Measurements from ENCODE around the gene TSACC.
A peak's percentile ranks its signal among the peaks of the same experiment; 100 is the strongest.

The TSACC gene

DNA sequence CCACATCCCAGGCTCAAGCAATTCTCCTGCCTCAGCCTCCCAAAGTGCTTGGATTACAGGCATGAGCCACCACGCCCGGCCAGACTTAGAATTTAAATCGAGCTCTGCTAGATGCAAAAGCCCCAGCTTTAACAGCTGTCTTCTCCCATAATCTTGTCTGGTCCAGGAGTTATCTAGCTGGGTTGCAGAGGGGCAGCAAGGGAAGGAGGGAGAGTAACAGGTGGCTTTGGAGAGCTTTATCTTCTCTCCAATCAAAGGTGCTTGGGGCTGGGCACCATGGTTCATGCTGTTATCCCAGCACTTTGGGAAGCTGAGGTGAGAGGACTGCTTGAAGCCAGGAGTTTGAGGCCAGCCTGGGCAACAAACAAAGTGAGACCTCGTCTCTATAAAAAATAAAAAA, 34.5 kb downstream of the TSACC start:
- DNase-seq = no peak

DNA sequence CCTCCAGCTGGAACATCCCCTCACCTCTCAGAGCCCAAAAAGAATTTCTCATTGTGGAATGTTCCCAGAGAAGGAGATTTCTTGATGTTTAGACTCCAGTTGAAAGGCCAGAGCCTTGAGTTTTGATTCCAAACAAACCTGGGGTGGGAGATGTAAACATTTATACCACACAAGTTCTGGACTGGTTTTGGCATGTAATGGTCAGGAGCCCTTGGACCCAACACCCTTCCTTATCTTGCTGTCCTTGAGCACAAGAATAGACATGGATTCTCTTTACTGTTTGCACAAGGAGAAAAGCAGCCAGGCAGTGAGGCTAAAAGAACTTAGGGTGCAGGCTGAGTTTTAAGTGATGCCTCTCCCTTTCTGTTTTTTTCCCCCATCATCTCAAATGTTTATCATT, 35.2 kb downstream of the TSACC start:
- DNase-seq = no peak

DNA sequence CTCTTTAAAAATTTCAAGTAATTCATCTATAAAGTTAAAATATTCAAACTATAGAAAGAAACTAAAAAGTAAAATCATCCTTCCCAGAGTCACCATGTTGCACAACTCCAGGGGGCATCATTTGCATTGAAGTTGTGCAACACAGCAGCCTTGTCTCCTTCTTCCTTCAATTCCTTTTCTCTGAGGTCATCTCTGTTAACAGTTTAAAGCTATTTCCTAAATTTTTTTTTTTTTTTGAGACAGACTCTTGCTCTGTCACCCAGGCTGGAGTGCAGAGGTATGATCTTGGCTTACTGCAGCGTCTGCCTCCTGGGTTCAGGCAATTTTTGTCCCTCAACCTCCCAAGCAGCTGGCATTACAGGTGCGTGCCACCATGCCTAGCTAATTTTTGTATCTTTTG, 37.8 kb downstream of the TSACC start:
- DNase-seq = no peak

GRCh38 chr1:156376958-156377919, 38.9 kb downstream of the TSACC start:
- no peak for DNase-seq

- DNase-seq = no peak
Observed at GRCh38 chr1:156378557-156378956, 40.2 kb downstream of the TSACC start.

- no peak for DNase-seq
Observed at GRCh38 chr1:156379420-156380165, 41.3 kb downstream of the TSACC start.

DNA sequence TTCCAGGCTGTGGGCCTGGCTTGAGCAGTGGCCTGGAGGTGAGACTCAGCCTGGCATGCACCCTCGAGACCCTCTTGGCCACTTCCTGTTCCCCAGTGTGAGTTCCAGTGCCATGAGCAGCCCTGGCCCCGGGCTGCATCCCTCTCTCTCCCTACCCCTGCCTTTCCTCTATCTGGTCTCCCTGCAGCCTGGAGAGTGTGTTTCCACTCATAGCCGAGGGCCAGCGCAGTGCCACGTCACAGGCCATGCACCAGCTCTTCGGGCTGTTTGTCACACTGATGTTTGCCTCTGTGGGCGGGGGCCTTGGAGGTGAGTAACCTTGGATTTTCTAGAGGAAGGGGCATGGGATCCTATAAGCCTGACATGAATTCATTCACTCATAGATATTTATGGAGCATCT, 44.2 kb downstream of the TSACC start:
- no peak for DNase-seq

GRCh38 chr1:156383023-156383422, 44.7 kb downstream of the TSACC start:
- peak in 51 of 56 donors; percentile 16 to 86 (median 60) for DNase-seq

DNA sequence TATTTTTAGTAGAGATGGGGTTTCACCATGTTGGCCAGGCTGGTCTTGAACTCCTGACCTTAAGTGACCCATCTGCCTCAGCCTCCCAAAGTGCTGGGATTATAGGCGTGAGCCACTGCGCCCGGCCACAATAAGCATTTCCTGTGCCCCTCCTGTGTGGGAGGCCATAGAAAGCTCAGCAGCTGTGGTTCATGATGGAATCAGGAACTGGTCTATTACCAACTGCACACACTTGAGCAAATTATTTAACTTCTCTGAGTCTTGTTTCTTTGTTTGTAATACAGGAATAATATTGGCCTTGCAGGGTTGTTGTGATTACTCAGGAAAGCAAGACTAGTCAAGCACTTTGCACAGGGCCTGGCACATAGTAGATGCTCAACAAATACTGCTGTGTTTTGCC, 45.7 kb downstream of the TSACC start:
- no peak for DNase-seq

- DNase-seq = no peak
Observed at GRCh38 chr1:156384658-156385057, 46.3 kb downstream of the TSACC start.

- DNase-seq = peak in 51 of 56 donors; percentile 26 to 91 (median 69)
Observed at GRCh38 chr1:156385534-156386031, 47.3 kb downstream of the TSACC start.

GRCh38 chr1:156386134-156386901, 48.0 kb downstream of the TSACC start:
- peak in 1 of 56 donors; percentile 53 for DNase-seq

GRCh38 chr1:156386949-156387869, 48.9 kb downstream of the TSACC start:
- DNase-seq = peak in 2 of 56 donors; percentile 25 to 39

DNA sequence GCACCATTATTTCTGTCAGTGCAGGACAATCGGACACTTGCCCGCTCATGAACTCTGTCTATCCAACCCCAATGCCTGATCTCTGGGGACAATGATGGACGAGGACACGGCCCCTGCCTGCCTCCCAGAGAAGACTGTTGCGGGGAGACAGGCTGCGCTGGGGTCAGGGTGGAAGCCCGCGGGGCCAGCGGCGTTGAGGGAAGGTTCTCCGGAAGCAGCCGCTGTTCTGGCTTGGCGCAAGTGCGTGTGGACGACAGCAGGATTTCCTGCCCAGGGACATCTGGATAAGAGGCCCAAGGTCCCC, 49.5 kb downstream of the TSACC start:
- DNase-seq = peak in 3 of 56 donors; percentile 63 to 74 (median 70)

DNA sequence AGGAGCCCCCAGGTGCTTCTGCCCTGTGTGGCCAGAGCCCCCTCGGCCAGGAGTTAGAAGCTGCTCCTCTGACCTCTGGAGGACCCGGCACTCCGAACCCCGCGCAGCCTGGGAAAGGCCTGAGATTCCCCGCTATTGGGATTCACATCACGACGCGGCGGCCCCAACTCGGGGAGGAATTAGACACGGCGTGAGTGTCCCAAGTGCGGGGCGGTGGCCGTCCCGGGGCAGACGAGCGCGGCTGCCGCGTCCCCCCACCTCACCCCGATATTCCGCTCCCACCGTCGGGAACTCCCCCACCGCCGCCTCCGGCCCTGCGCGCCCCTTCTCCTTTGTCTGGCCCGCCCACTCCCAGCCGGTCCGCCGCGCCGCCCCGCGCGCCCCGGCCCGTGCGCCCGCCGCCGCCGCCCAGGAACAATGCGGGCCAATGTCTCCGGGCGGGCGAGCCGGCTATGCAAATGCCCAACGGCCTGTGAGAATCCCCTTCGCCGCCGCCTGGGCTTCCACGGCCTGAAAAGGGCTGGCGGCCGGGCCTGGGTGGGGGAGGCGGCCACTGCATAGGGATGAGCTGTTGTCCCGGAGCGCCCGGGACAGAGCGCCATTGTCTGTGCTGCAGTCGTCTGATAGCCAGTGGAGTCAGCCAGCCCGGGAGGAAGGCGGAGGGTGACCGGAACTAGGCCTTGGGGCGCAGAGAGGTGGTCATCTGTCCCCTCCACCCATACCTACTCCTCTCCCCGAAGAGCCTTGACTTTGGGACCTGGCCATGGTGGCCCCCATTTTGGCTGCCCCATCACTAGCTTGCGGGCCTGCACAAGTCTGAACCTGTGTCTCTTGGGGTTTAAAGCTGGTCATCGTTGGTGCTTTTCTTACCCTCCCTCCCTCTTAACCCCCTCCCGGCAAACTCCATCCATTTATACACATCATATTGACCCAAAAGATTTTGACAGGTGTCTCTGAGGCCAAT, 50.1 kb downstream of the TSACC start:
- peak in 54 of 56 donors; percentile 48 to 97 (median 92) for DNase-seq

GRCh38 chr1:156389311-156389710, 51.0 kb downstream of the TSACC start:
- peak in 25 of 56 donors; percentile 13 to 71 (median 40) for DNase-seq

- DNase-seq = peak in 46 of 56 donors; percentile 26 to 86 (median 64)
Observed at GRCh38 chr1:156390469-156391365, 52.4 kb downstream of the TSACC start.

- DNase-seq = no peak
Observed at GRCh38 chr1:156391366-156391677, 53.0 kb downstream of the TSACC start.

Measured in nucleus accumbens (tissue), 56 donors.